Lung (tissue), 12 donors: Measurements from ENCODE around the gene ZIC2. TPM values are rescaled to one million over a fixed set of nuclear protein-coding genes. Genes with fewer than 3 reads are reported as not detected.
"Not testable (repeated sequence)": the region's sequence is repeated elsewhere in the genome, so short reads cannot be mapped to it uniquely, and the experiment has no call there.

Experiments used
- ATAC-seq: fragments of 200-7000 bp; cut with Tn5 transposase; one replicate; pipeline ENCODE4 v1.9.1; 2020; ENCODE audit warnings: moderate number of reproducible peaks; ENCODE audit not compliant: insufficient read depth, low FRiP score
- DNase-seq, 3 donors: peaks; one replicate each; pipeline ENCODE4 v3.0.0-alpha.2; 2013 to 2017
- H3K27ac ChIP-seq, 2 donors: one replicate each; pipeline ENCODE4 v1.5.1; 2013; ENCODE audit warnings: mild to moderate bottlenecking in 2 of 2, moderate library complexity in 2 of 2, control low read depth in 1 of 2, inconsistent platforms in 1 of 2, low read depth in 1 of 2, low read length in 1 of 2
- H3K27me3 ChIP-seq, 3 donors: one replicate each; pipeline ENCODE4 v1.5.1; 2013; ENCODE audit warnings: low read length in 2 of 3; ENCODE audit not compliant: control insufficient read depth in 3 of 3, insufficient read depth in 3 of 3
- H3K36me3 ChIP-seq, 4 donors: one replicate each; pipeline ENCODE4 v1.5.1; 2013; ENCODE audit warnings: low read length in 4 of 4, mild to moderate bottlenecking in 1 of 4, moderate library complexity in 1 of 4; ENCODE audit not compliant: control insufficient read depth in 4 of 4, insufficient read depth in 4 of 4
- H3K4me1 ChIP-seq, 5 donors: one replicate each; pipeline ENCODE4 v1.5.1; 2013; ENCODE audit warnings: low read length in 5 of 5, mild to moderate bottlenecking in 2 of 5, moderate library complexity in 1 of 5; ENCODE audit not compliant: control insufficient read depth in 5 of 5, insufficient read depth in 5 of 5
- H3K4me3 ChIP-seq: one replicate; pipeline ENCODE4 v1.5.1; 2013; ENCODE audit warnings: mild to moderate bottlenecking, control low read depth, moderate library complexity
- H3K9ac ChIP-seq, 2 donors: one replicate each; pipeline ENCODE4 v1.5.1; 2013; ENCODE audit warnings: low read length in 2 of 2, control low read depth in 1 of 2; ENCODE audit not compliant: insufficient read depth in 1 of 2
- H3K9me3 ChIP-seq, 4 donors: one replicate each; pipeline ENCODE4 v1.5.1; 2013; ENCODE audit warnings: low read length in 3 of 4, mild to moderate bottlenecking in 1 of 4, moderate library complexity in 1 of 4; ENCODE audit not compliant: control insufficient read depth in 4 of 4, insufficient read depth in 3 of 4
- CTCF ChIP-seq: IDR thresholded peaks from 2 replicates; pipeline ENCODE4 v1.5.1; 2012; ENCODE audit warnings: mild to moderate bottlenecking; ENCODE audit errors: control extremely low read depth, extremely low read depth
- WGBS, 2 donors: extraction: QIAGEN DNeasy Blood & Tissue Kit; methylation state at CpG; one replicate each; pipeline ENCODE4 v1.1.7; 2013; 5-methylcytosine and 5-hydroxymethylcytosine counted together
- polyA plus RNA-seq, 2 donors: library from polyadenylated mRNA; stranded (reverse); fragments of 200-250 nt; gene quantifications; one replicate each; pipeline ENCODE4 v1.2.1, GENCODE V29; 2013
- total RNA-seq, 2 donors: library from RNA; depleted of rRNA in 1 of 2; stranded (reverse); fragments of >200 nt in 1 of 2; gene quantifications; one replicate each; pipeline ENCODE4 v1.2.1, GENCODE V29; 2014 to 2021
- donor health status: control.
- donor health status: control.
- donor health status: Bipolar disorder and iron deficiency.
- donor health status: healthy.
- donor health status: DM: yes; HTN: yes; CAD: no.

Gene ZIC2
- total and polyA plus RNA-seq, 4 donors: 0.06 TPM; not detected in 3

- peak overlapping the region in 1 of 2 donors; percentile 4 for H3K27ac ChIP-seq
- no peak overlapping the region for H3K9ac ChIP-seq
- WGBS, 2 donors: 57 to 64% methylated on average over 8 of the region's 8 CpGs
- H3K36me3 ChIP-seq: no peaks in the 10 kb centered on the region
- no peak overlapping the region for H3K4me3 ChIP-seq
- H3K4me1 ChIP-seq: peaks cover 0 to 23% (median 2%) of the 10 kb centered on the region in 5 donors
- peaks cover 0 to 19% (median 7%) of the 10 kb centered on the region in 3 donors for H3K27me3 ChIP-seq
- H3K9me3 ChIP-seq: no peaks in the 10 kb centered on the region
- ATAC-seq: no peak
- TF ChIP-seq CTCF: no peak
- DNase-seq: peak; percentile 60 to 87 (median 78)
Measured at GRCh38 chr13:99949679-99950413, 31.7 kb upstream of the ZIC2 start.

GRCh38 chr13:99951666-99952065 is 29.9 kb upstream of the ZIC2 start:
- H3K4me3 ChIP-seq, H3K36me3 ChIP-seq, H3K27ac ChIP-seq, H3K9me3 ChIP-seq, ATAC-seq, H3K9ac ChIP-seq, DNase-seq: not testable (repeated sequence)
- H3K4me1 ChIP-seq: peaks cover 0 to 37% (median 6%) of the 10 kb centered on the region in 5 donors
- H3K27me3 ChIP-seq: peaks cover 0 to 37% (median 16%) of the 10 kb centered on the region in 3 donors
- 97% methylated on average over 1 of the region's 1 CpG for WGBS, 2 donors

GRCh38 chr13:99953138-99953755 is 28.3 kb upstream of the ZIC2 start:
- Histone ChIP-seq H3K27me3 (peaks cover 0 to 53% (median 30%) of the 10 kb centered on the region in 3 donors), H3K4me1 (peaks cover 0 to 52% (median 10%) of the 10 kb centered on the region in 5 donors), H3K9ac (no peak overlapping the region), H3K4me3 (no peak overlapping the region), H3K27ac (peak overlapping the region in 1 of 2 donors; percentile 3), H3K9me3 (no peaks in the 10 kb centered on the region), H3K36me3 (no peaks in the 10 kb centered on the region)
- DNase-seq (no peak), ATAC-seq (no peak)
- 67 to 79% methylated on average over 14 of the region's 14 CpGs for WGBS, 2 donors
- TF ChIP-seq CTCF: no peak

- Histone ChIP-seq H3K27ac (peak overlapping the region in 1 of 2 donors; percentile 23), H3K9me3 (peaks cover 0 to 6% (median 0%) of the 10 kb centered on the region in 4 donors), H3K36me3 (no peaks in the 10 kb centered on the region), H3K4me3 (no peak overlapping the region), H3K4me1 (peaks cover 0 to 55% (median 14%) of the 10 kb centered on the region in 5 donors), H3K27me3 (peaks cover 4 to 73% (median 49%) of the 10 kb centered on the region in 3 donors), H3K9ac (no peak overlapping the region)
- DNase-seq: no peak
- WGBS, 2 donors: 48 to 53% methylated on average over 20 to 21 of the region's 21 CpGs
- no peak for ATAC-seq
- TF ChIP-seq CTCF: no peak
Measured at GRCh38 chr13:99955107-99955746, 26.4 kb upstream of the ZIC2 start.
